GM12878 (cell line): ENCODE data around the gene ARHGEF11. TPM values are rescaled to one million over a fixed set of nuclear protein-coding genes. Genes with fewer than 3 reads are reported as not detected.

Experiments used
- ATAC-seq: fragments of 200-7000 bp; cut with Tn5 transposase; 3 replicates; pipeline ENCODE4 v1.9.1; 2020; ENCODE audit warnings: mild to moderate bottlenecking, moderate library complexity
- BruUV-seq: library from RNA; stranded (reverse); fragments of 400-500 nt; replicated peaks from 2 replicates; lab custom pipeline; 2021; lab: Mats Ljungman, UMichigan
- CTCF ChIA-PET: fragments of 300-600 bp; sonication (Branson Sonifier 250); formaldehyde crosslinking; extraction: SDS; loops from one replicate; lab custom pipeline; 2021; ENCODE audit warnings: inconsistent platforms; lab: Yijun Ruan, JAX
- POLR2A ChIA-PET: fragments of 350-600 bp; formaldehyde crosslinking; extraction: SDS; loops from one replicate; lab custom pipeline; 2021; ENCODE audit warnings: inconsistent platforms; lab: Charles Lee
- RAD21 ChIA-PET: fragments of 300-600 bp; sonication (Branson Sonifier 250); formaldehyde crosslinking; loops from one replicate; lab custom pipeline; 2023; ENCODE audit warnings: antibody characterized with exemption; ENCODE audit not compliant: unreplicated experiment; lab: Charles Lee
- SMC1A ChIA-PET: fragments of 300-600 bp; sonication (Branson Sonifier 250); formaldehyde crosslinking; loops from one replicate; lab custom pipeline; 2023; ENCODE audit not compliant: unreplicated experiment, uncharacterized antibody; lab: Charles Lee
- DNase-seq: peaks from one replicate; pipeline ENCODE4 v3.0.0-alpha.2; 2011; ENCODE audit warnings: low read depth, low spot score
- FAIRE-seq: peaks from 3 replicates; lab custom pipeline; 2011; peaks lifted over from hg19 to GRCh38; lab: Jason Lieb, UNC
- H2AFZ ChIP-seq: 2 replicates; pipeline ENCODE4 v1.6.0; 2011; ENCODE audit warnings: low read depth, low read length, control low read depth; ENCODE audit not compliant: control insufficient read depth
- H3K27ac ChIP-seq: 2 replicates; pipeline ENCODE4 v1.5.1; 2011; ENCODE audit warnings: control low read depth; ENCODE audit not compliant: control insufficient read depth, insufficient read depth
- H3K27me3 ChIP-seq, 2 experiments: replicated peaks in 1 of 2; 2 replicates each; pipeline versions ENCODE4 v1.6.0 to v1.6.1; 2011; ENCODE audit warnings: low read length in 1 of 2; ENCODE audit not compliant: control insufficient read depth in 2 of 2, insufficient read depth in 2 of 2
- H3K36me3 ChIP-seq, 2 experiments: 2 replicates each; pipeline ENCODE4 v1.5.1; 2011; ENCODE audit warnings: low read length in 1 of 2; ENCODE audit not compliant: control insufficient read depth in 2 of 2, insufficient read depth in 2 of 2
- H3K4me1 ChIP-seq: 2 replicates; pipeline ENCODE4 v1.6.1; 2011; ENCODE audit warnings: mild to moderate bottlenecking, low read length, moderate library complexity, mixed read lengths; ENCODE audit not compliant: control insufficient read depth, insufficient read depth
- H3K4me2 ChIP-seq: 2 replicates; pipeline ENCODE4 v1.6.0; 2011; ENCODE audit warnings: control low read depth; ENCODE audit not compliant: control insufficient read depth, insufficient read depth
- H3K4me3 ChIP-seq: fragments of 200-600 bp; sonication (generic); 2 replicates; pipeline ENCODE4 v1.5.1; 2016
- H3K79me2 ChIP-seq: 2 replicates; pipeline ENCODE4 v1.6.0; 2011; ENCODE audit warnings: low read length; ENCODE audit not compliant: control insufficient read depth, insufficient read depth
- H3K9ac ChIP-seq: 2 replicates; pipeline ENCODE4 v1.8.0; 2011; ENCODE audit warnings: low read length, control low read depth, mixed read lengths; ENCODE audit not compliant: control insufficient read depth, insufficient read depth
- H3K9me3 ChIP-seq: replicated peaks from 3 replicates; pipeline ENCODE4 v1.5.1; 2011; ENCODE audit warnings: mild to moderate bottlenecking, low read length; ENCODE audit not compliant: control insufficient read depth, insufficient read depth
- H4K20me1 ChIP-seq: 2 replicates; pipeline ENCODE4 v1.6.0; 2011; ENCODE audit not compliant: control insufficient read depth, insufficient read depth
- ATF2 ChIP-seq: IDR thresholded peaks from 2 replicates; pipeline ENCODE4 v1.6.1; 2012; ENCODE audit warnings: low read length, inconsistent platforms
- ATF3 ChIP-seq: IDR thresholded peaks from 2 replicates; pipeline ENCODE4 v1.6.1; 2011; ENCODE audit warnings: low read depth, mild to moderate bottlenecking, low read length, moderate library complexity, borderline replicate concordance; ENCODE audit errors: extremely low read depth
- HSF1 ChIP-seq: fragments of 150-350 bp; IDR thresholded peaks from 2 replicates; pipeline ENCODE4 v1.6.1; 2014; ENCODE audit warnings: mild to moderate bottlenecking, low read depth, low read length
- LARP7 ChIP-seq: fragments of 450-650 bp; IDR thresholded peaks from 2 replicates; pipeline ENCODE4 v1.6.1; 2017; ENCODE audit warnings: mild to moderate bottlenecking
- PML ChIP-seq: IDR thresholded peaks from 2 replicates; pipeline ENCODE4 v1.6.1; 2012; ENCODE audit warnings: low read length, inconsistent platforms
- SUPT20H ChIP-seq: IDR thresholded peaks from 2 replicates; pipeline ENCODE4 v1.6.1; 2011; ENCODE audit warnings: low read depth, mild to moderate bottlenecking, low read length, moderate library complexity, borderline replicate concordance; ENCODE audit not compliant: control insufficient read depth
- YBX1 ChIP-seq: fragments of 450-650 bp; IDR thresholded peaks from 2 replicates; pipeline ENCODE4 v1.6.1; 2016; ENCODE audit warnings: antibody characterized with exemption
- ZBED1 ChIP-seq: IDR thresholded peaks from 2 replicates; pipeline ENCODE4 v1.6.1; 2016; ENCODE audit warnings: borderline replicate concordance
- ZSCAN29 ChIP-seq: fragments of 450-650 bp; IDR thresholded peaks from 2 replicates; pipeline ENCODE4 v1.6.1; 2017; ENCODE audit warnings: mild to moderate bottlenecking, moderate library complexity
- WGBS: methylation state at CpG from one replicate; pipeline ENCODE4 v1.1.6; 2016; ENCODE audit warnings: low lambda C conversion rate; ENCODE audit not compliant: insufficient replicate concordance, insufficient coverage; ENCODE audit errors: missing lambda C conversion rate; 5-methylcytosine and 5-hydroxymethylcytosine counted together
- in situ Hi-C: fragments of 300-500 bp; cut with MboI; formaldehyde crosslinking; loops from 9 replicates; pipeline ENCODE4 v1.14.3; 2018; ENCODE audit warnings: mixed read lengths
- intact Hi-C: fragments of 100-400 bp; cut with micrococcal nuclease; formaldehyde crosslinking; loops from one replicate; pipeline ENCODE4 v1.14.2; 2022; ENCODE audit not compliant: unreplicated experiment
- polyA plus RNA-seq, 11 experiments: library from polyadenylated mRNA; depleted of rRNA in 4 of 11; unstranded in 6 of 11; stranded (reverse) in 5 of 11; fragments of >200 nt; fragmentation: Nextera tagmentation in 4 of 11; fragmentation: Illumina TruSeq in 1 of 11; extraction: Ambion mirVana in 4 of 11; extraction: Trizol in 1 of 11; gene quantifications; 1 replicate in 1 of 11; 2 replicates in 10 of 11; pipeline versions ENCODE4 v1.2.1 to v1.2.3, GENCODE V29; 2011 to 2016; ENCODE audit warnings: inconsistent platforms in 2 of 11, missing spikeins in 2 of 11, low read depth in 1 of 11
- total RNA-seq, 4 experiments: library from RNA; depleted of rRNA in 3 of 4; stranded (reverse); fragments of >200 nt in 3 of 4; fragmentation: Illumina TruSeq in 1 of 4; extraction: Trizol in 1 of 4; gene quantifications; 2 replicates each; pipeline versions ENCODE4 v1.2.1 to v1.2.3, GENCODE V29; 2013 to 2021

ARHGEF11 gene
- total and polyA plus RNA-seq, 10 of the 15 experiments (the other 5 are each of a cell fraction or from before 2014, with no cell fraction given) = 0.05 to 12.7 (median 1.8) TPM

DNA sequence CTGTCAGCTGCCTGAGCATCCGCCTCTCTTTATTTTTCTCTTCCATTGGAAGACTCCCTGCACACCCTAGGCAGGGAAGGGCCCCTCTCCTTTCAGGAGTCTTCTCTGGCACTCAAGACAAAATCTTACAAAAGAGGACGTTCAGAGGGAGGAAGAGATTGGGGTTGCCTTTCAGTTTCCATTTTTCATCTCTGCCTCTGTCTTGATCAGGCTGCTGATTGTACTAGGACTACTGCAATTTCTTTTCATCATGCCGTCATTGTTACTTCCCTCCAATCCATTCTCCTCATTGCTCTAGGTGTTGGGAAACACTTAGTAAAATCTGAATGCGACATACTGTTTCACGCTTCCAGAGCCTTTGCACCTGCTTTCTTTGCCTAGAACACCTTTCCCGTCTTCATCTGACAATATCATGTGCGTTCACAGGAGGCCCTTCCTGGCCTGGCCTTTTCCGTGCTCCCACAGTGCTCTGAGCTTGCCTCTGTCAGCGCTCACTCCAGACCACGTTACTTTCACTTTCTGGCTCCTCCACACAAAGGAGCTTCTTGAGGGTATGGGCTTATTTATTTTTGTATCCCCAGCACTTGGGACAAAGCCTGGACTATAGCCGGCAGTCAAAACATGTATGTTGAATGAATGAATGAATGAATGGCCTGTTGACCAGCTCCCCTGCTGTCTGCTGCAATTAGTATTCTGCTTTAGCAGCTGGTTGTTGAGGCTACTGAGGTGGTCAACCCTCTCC, 114.2 kb downstream of the ARHGEF11 start:
- in situ Hi-C loops = no loop called here

DNA sequence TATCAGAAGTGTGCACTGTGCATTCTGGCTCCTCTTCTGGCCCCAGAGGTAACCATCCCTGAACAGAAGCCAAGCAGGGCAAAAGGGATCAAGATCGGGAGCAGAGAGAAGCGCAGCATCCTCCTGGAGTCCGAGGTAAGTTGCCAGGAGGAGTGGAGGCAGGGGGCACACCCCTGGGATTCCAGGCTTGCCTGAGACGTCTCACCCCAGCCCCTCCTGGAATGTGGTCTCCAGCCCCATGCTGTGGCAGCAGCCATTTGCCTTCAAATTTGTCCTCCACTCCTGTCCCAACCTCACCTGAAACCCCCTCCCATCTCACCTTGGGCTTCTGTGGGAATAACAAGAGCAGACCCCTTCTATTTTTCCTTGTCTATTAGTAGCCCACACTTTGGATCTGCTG, 115.1 kb downstream of the ARHGEF11 start:
- Histone ChIP-seq H3K79me2 (no peaks in the 10 kb centered on the region), H4K20me1 (no peaks in the 10 kb centered on the region), H2AFZ (no peak overlapping the region), H3K4me1 (no peaks in the 10 kb centered on the region)
- DNase-seq = no peak
- SMC1A ChIA-PET = no interaction called here
- no peak for TF ChIP-seq SUPT20H
- no peak for TF ChIP-seq PML
- no peak for TF ChIP-seq ZBED1
- no peak for TF ChIP-seq ATF2
- TF ChIP-seq ATF3 = no peak
- no peak for TF ChIP-seq YBX1
- no peak for TF ChIP-seq HSF1
- no peak for TF ChIP-seq LARP7
- TF ChIP-seq, all 136 proteins: peak for 0
- 21% methylated on average over 4 of the region's 4 CpGs for WGBS
- intact Hi-C loops (no loop called here), in situ Hi-C loops (no loop called here)
- FAIRE-seq (no peak), ATAC-seq (no peak)
- CTCF ChIA-PET = interaction anchor here (1.2 kb wide), 1 partner anchor 13 kb away, joined by 3 read pairs; no protein-coding TSS in a partner anchor
- no peaks in the 10 kb centered on the region; a peak in 1 of 4 replicates for H3K36me3 ChIP-seq
- RAD21 ChIA-PET = no interaction called here
- POLR2A ChIA-PET = no interaction called here
- H3K9ac ChIP-seq = no peak overlapping the region
- no peak overlapping the region for H3K27ac ChIP-seq
- no TSS peak for BruUV-seq
- peaks cover 4 to 10% of the 10 kb centered on the region in 2 experiments for H3K27me3 ChIP-seq
- H3K4me3 ChIP-seq = no peak overlapping the region
- no peaks in the 10 kb centered on the region for H3K9me3 ChIP-seq
- no peak overlapping the region for H3K4me2 ChIP-seq

More for the DNA sequence above, 114.2 kb downstream of the ARHGEF11 start:
- POLR2A ChIA-PET = no interaction called here
- Histone ChIP-seq H3K9ac (no peak overlapping the region), H3K79me2 (no peaks in the 10 kb centered on the region), H2AFZ (no peak overlapping the region), H3K9me3 (no peaks in the 10 kb centered on the region), H3K27ac (no peak overlapping the region), H3K4me2 (no peak overlapping the region), H3K36me3 (no peaks in the 10 kb centered on the region; a peak in 1 of 4 replicates), H3K4me1 (no peaks in the 10 kb centered on the region), H3K4me3 (no peak overlapping the region), H3K27me3 (peaks cover 2 to 8% of the 10 kb centered on the region in 2 experiments), H4K20me1 (no peaks in the 10 kb centered on the region)
- DNase-seq = no peak
- intact Hi-C loops = no loop called here
- BruUV-seq = no TSS peak
- WGBS = 49% methylated on average over 11 of the region's 11 CpGs
- TF ChIP-seq ZSCAN29 = no peak
- TF ChIP-seq ATF3 = no peak
- SMC1A ChIA-PET = interaction anchor here (0.7 to 1.3 kb wide), 3 partner anchors 17 to 242 kb away, joined by 3 read pairs; no protein-coding TSS in a partner anchor
- RAD21 ChIA-PET = interaction anchor here (1.9 kb wide), 1 partner anchor 143 kb away, joined by 8 read pairs; no protein-coding TSS in a partner anchor
- ATAC-seq = no peak
- FAIRE-seq = no peak
- CTCF ChIA-PET = interaction anchor here (1.2 kb wide), 2 partner anchors 14 to 143 kb away, joined by 3 read pairs; no protein-coding TSS in a partner anchor
